WTC11 (cell line): ENCODE data around the gene CEP170B. TPM values are rescaled to one million over a fixed set of nuclear protein-coding genes. Genes with fewer than 3 reads are reported as not detected.

Source experiments
- ATAC-seq: fragments of 200-7000 bp; cut with Tn5 transposase; 2 replicates; pipeline ENCODE4 v1.10.0; 2021; ENCODE audit warnings: mild to moderate bottlenecking, moderate library complexity
- CTCF ChIA-PET: fragments of 300-600 bp; sonication (Branson Sonifier 250); formaldehyde crosslinking; loops from one replicate; lab custom pipeline; 2021; ENCODE audit warnings: antibody characterized with exemption; lab: Charles Lee
- POLR2A ChIA-PET: fragments of 350-600 bp; sonication (Branson Sonifier 250); formaldehyde crosslinking; loops from one replicate; lab custom pipeline; 2021; ENCODE audit warnings: antibody characterized with exemption; lab: Charles Lee
- DNase-seq: peaks from one replicate; pipeline ENCODE4 v3.0.0; 2021; ENCODE audit warnings: low spot score
- H3K27ac Mint-ChIP-seq: 2 replicates; pipeline ENCODE4 v1.8.0; 2021; ENCODE audit warnings: mixed read lengths
- H3K27me3 Mint-ChIP-seq: 2 replicates; pipeline ENCODE4 v1.8.0; 2021; ENCODE audit warnings: low read depth, mild to moderate bottlenecking, moderate library complexity, mixed read lengths
- H3K36me3 Mint-ChIP-seq: 2 replicates; pipeline ENCODE4 v1.8.0; 2021; ENCODE audit warnings: mixed read lengths
- H3K4me1 Mint-ChIP-seq: 2 replicates; pipeline ENCODE4 v1.8.0; 2022; ENCODE audit warnings: mixed read lengths
- H3K4me3 Mint-ChIP-seq: 2 replicates; pipeline ENCODE4 v1.8.0; 2021; ENCODE audit warnings: mild to moderate bottlenecking, moderate library complexity, mixed read lengths
- H3K9me3 Mint-ChIP-seq: 2 replicates; pipeline ENCODE4 v1.8.0; 2021; ENCODE audit warnings: mixed read lengths
- ATF2 ChIP-seq: sonication (generic); formaldehyde crosslinking; IDR thresholded peaks from 2 replicates; pipeline ENCODE4 v1.8.1; 2022; ENCODE audit warnings: low read depth, missing genetic modification reagents, borderline replicate concordance
- ATF6 ChIP-seq: sonication (generic); formaldehyde crosslinking; IDR thresholded peaks from 2 replicates; pipeline ENCODE4 v1.8.1; 2023; ENCODE audit warnings: mild to moderate bottlenecking, missing genetic modification reagents
- CREB1 ChIP-seq: sonication (generic); formaldehyde crosslinking; IDR thresholded peaks from 2 replicates; pipeline ENCODE4 v1.8.0; 2023; ENCODE audit warnings: mild to moderate bottlenecking, missing genetic modification reagents
- EMX1 ChIP-seq: fragments of 250-450 bp; sonication (Bioruptor Pico); IDR thresholded peaks from 2 replicates; pipeline ENCODE4 v1.8.0; 2021; ENCODE audit warnings: mild to moderate bottlenecking
- ERG ChIP-seq: fragments of 250-450 bp; sonication (Bioruptor Pico); IDR thresholded peaks from 2 replicates; pipeline ENCODE4 v1.8.0; 2021; ENCODE audit warnings: mild to moderate bottlenecking
- ESRRA ChIP-seq: sonication (generic); formaldehyde crosslinking; IDR thresholded peaks from 2 replicates; pipeline ENCODE4 v1.8.1; 2022; ENCODE audit warnings: mild to moderate bottlenecking, missing genetic modification reagents, borderline replicate concordance
- GRHL2 ChIP-seq: fragments of 250-450 bp; sonication (Bioruptor Pico); IDR thresholded peaks from 2 replicates; pipeline ENCODE4 v1.8.0; 2022; ENCODE audit warnings: mild to moderate bottlenecking, moderate library complexity; ENCODE audit not compliant: insufficient replicate concordance, severe bottlenecking
- GTF2I ChIP-seq: fragments of 250-450 bp; sonication (Bioruptor Pico); conservative IDR thresholded peaks from 2 replicates; pipeline ENCODE4 v1.4.0; 2021; ENCODE audit warnings: mild to moderate bottlenecking
- NFATC4 ChIP-seq: fragments of 250-450 bp; sonication (Bioruptor Pico); IDR thresholded peaks from 2 replicates; pipeline ENCODE4 v1.9.0; 2021; ENCODE audit warnings: mild to moderate bottlenecking
- SMAD4 ChIP-seq: sonication (generic); formaldehyde crosslinking; IDR thresholded peaks from 2 replicates; pipeline ENCODE4 v1.8.0; 2022; ENCODE audit warnings: mild to moderate bottlenecking, missing genetic modification reagents
- ZNF281 ChIP-seq: sonication (generic); formaldehyde crosslinking; IDR thresholded peaks from 2 replicates; pipeline ENCODE4 v1.8.0; 2023; ENCODE audit warnings: mild to moderate bottlenecking, missing genetic modification reagents
- ZNF416 ChIP-seq: fragments of 250-450 bp; sonication (Bioruptor Pico); IDR thresholded peaks from 2 replicates; pipeline ENCODE4 v1.9.0; 2021; ENCODE audit warnings: mild to moderate bottlenecking, inconsistent platforms
- total RNA-seq: library from RNA; stranded (reverse); gene quantifications from 3 replicates; pipeline ENCODE4 v1.2.3, GENCODE V29; 2021
- TF ChIP-seq, protein P1 (sequence below): sonication (generic); formaldehyde crosslinking; IDR thresholded peaks from 2 replicates; pipeline ENCODE4 v1.8.1; 2023; ENCODE audit warnings: mild to moderate bottlenecking, missing genetic modification reagents, borderline replicate concordance
- TF ChIP-seq, protein P2 (sequence below): sonication (generic); formaldehyde crosslinking; IDR thresholded peaks from 2 replicates; pipeline ENCODE4 v1.8.1; 2022; ENCODE audit warnings: missing genetic modification reagents, borderline replicate concordance
- TF ChIP-seq, protein P3 (sequence below): sonication (generic); formaldehyde crosslinking; conservative IDR thresholded peaks from 2 replicates; pipeline ENCODE4 v1.8.1; 2022; ENCODE audit warnings: mild to moderate bottlenecking, missing genetic modification reagents
- TF ChIP-seq, protein P4 (sequence below): sonication (generic); formaldehyde crosslinking; IDR thresholded peaks from 2 replicates; pipeline ENCODE4 v1.8.0; 2023; ENCODE audit warnings: missing genetic modification reagents, mild to moderate bottlenecking, borderline replicate concordance

Gene CEP170B
- total RNA-seq, 1 experiment from 2014 or later = 47.0 TPM

DNA sequence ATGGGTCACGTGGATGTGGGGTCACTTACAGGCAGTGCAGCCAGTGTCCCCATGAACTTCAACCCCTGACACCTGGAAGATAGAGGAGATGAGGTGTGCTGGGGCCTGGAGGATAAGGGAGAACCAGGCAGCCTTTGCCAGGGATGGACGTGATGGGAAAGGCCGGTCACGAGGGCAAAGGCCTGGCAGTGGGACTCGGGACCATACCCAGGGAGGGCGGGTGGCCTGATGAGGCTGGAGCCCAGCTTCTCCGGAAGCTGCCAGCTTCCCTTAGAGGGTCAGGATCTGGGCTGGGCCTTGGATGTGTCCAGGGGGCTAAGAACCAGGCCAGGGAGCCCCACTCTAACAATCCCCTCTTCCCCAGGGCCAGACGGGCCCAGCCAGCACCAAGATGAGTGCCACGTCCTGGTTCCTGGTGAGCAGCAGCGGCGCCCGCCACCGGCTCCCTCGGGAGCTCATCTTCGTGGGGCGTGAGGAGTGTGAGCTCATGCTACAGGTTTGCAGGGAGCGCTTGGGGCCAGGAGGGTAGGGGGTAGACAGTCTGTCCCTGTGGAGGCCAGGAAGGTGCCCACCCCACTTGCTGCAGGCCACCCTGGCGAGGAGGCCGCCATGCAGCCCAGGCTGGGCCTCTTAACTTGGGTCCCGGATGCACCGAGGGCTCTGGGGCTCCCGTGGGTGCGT lies 3.1 kb downstream of the CEP170B start:
- ATAC-seq (no peak), DNase-seq (no peak)
- Mint-ChIP-seq H3K27me3 (no peaks in the 10 kb centered on the region), H3K27ac (no peak overlapping the region), H3K9me3 (no peaks in the 10 kb centered on the region), H3K36me3 (peaks cover 1% of the 10 kb centered on the region; the same call in 1 of the 2 replicates), H3K4me1 (peaks cover 24% of the 10 kb centered on the region), H3K4me3 (no peak overlapping the region)
- CTCF ChIA-PET = interaction anchor here (1.0 to 1.7 kb wide), 3 partner anchors 40 to 100 kb away, joined by 5 to 12 read pairs (median 6); no protein-coding TSS in a partner anchor
- POLR2A ChIA-PET = no interaction called here
- TF ChIP-seq, protein P1, sequence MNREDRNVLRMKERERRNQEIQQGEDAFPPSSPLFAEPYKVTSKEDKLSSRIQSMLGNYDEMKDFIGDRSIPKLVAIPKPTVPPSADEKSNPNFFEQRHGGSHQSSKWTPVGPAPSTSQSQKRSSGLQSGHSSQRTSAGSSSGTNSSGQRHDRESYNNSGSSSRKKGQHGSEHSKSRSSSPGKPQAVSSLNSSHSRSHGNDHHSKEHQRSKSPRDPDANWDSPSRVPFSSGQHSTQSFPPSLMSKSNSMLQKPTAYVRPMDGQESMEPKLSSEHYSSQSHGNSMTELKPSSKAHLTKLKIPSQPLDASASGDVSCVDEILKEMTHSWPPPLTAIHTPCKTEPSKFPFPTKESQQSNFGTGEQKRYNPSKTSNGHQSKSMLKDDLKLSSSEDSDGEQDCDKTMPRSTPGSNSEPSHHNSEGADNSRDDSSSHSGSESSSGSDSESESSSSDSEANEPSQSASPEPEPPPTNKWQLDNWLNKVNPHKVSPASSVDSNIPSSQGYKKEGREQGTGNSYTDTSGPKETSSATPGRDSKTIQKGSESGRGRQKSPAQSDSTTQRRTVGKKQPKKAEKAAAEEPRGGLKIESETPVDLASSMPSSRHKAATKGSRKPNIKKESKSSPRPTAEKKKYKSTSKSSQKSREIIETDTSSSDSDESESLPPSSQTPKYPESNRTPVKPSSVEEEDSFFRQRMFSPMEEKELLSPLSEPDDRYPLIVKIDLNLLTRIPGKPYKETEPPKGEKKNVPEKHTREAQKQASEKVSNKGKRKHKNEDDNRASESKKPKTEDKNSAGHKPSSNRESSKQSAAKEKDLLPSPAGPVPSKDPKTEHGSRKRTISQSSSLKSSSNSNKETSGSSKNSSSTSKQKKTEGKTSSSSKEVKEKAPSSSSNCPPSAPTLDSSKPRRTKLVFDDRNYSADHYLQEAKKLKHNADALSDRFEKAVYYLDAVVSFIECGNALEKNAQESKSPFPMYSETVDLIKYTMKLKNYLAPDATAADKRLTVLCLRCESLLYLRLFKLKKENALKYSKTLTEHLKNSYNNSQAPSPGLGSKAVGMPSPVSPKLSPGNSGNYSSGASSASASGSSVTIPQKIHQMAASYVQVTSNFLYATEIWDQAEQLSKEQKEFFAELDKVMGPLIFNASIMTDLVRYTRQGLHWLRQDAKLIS (CRISPR knock-in tag) = no peak
- no peak for TF ChIP-seq ATF2 (CRISPR knock-in tag)
- no peak for TF ChIP-seq ESRRA (CRISPR knock-in tag)
- no peak for TF ChIP-seq EMX1
- TF ChIP-seq ZNF416 (CRISPR knock-in tag) = no peak
- TF ChIP-seq ERG (CRISPR knock-in tag) = no peak
- TF ChIP-seq ATF6 (CRISPR knock-in tag) = no peak
- TF ChIP-seq CREB1 (CRISPR knock-in tag) = no peak
- TF ChIP-seq GTF2I = no peak
- TF ChIP-seq, protein P2, sequence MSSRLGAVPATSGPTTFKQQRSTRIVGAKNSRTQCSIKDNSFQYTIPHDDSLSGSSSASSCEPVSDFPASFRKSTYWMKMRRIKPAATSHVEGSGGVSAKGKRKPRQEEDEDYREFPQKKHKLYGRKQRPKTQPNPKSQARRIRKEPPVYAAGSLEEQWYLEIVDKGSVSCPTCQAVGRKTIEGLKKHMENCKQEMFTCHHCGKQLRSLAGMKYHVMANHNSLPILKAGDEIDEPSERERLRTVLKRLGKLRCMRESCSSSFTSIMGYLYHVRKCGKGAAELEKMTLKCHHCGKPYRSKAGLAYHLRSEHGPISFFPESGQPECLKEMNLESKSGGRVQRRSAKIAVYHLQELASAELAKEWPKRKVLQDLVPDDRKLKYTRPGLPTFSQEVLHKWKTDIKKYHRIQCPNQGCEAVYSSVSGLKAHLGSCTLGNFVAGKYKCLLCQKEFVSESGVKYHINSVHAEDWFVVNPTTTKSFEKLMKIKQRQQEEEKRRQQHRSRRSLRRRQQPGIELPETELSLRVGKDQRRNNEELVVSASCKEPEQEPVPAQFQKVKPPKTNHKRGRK = no peak
- TF ChIP-seq, protein P3, sequence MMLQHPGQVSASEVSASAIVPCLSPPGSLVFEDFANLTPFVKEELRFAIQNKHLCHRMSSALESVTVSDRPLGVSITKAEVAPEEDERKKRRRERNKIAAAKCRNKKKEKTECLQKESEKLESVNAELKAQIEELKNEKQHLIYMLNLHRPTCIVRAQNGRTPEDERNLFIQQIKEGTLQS (CRISPR knock-in tag) = no peak
- no peak for TF ChIP-seq SMAD4 (CRISPR knock-in tag)
- TF ChIP-seq, protein P4, sequence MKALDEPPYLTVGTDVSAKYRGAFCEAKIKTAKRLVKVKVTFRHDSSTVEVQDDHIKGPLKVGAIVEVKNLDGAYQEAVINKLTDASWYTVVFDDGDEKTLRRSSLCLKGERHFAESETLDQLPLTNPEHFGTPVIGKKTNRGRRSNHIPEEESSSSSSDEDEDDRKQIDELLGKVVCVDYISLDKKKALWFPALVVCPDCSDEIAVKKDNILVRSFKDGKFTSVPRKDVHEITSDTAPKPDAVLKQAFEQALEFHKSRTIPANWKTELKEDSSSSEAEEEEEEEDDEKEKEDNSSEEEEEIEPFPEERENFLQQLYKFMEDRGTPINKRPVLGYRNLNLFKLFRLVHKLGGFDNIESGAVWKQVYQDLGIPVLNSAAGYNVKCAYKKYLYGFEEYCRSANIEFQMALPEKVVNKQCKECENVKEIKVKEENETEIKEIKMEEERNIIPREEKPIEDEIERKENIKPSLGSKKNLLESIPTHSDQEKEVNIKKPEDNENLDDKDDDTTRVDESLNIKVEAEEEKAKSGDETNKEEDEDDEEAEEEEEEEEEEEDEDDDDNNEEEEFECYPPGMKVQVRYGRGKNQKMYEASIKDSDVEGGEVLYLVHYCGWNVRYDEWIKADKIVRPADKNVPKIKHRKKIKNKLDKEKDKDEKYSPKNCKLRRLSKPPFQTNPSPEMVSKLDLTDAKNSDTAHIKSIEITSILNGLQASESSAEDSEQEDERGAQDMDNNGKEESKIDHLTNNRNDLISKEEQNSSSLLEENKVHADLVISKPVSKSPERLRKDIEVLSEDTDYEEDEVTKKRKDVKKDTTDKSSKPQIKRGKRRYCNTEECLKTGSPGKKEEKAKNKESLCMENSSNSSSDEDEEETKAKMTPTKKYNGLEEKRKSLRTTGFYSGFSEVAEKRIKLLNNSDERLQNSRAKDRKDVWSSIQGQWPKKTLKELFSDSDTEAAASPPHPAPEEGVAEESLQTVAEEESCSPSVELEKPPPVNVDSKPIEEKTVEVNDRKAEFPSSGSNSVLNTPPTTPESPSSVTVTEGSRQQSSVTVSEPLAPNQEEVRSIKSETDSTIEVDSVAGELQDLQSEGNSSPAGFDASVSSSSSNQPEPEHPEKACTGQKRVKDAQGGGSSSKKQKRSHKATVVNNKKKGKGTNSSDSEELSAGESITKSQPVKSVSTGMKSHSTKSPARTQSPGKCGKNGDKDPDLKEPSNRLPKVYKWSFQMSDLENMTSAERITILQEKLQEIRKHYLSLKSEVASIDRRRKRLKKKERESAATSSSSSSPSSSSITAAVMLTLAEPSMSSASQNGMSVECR = no peak
- no peak for TF ChIP-seq ZNF281 (CRISPR knock-in tag)
- TF ChIP-seq GRHL2 (CRISPR knock-in tag) = no peak
- no peak for TF ChIP-seq NFATC4 (CRISPR knock-in tag)
